ENCODE results near the gene P2RY4. TPM values are rescaled to one million over a fixed set of nuclear protein-coding genes. Genes with fewer than 3 reads are reported as not detected.

Gene P2RY4
- total and polyA plus RNA-seq, 2 of the 13 experiments (the other 11 are each of a cell fraction or from before 2014, with no cell fraction given): 0.07 to 0.49 TPM

- no peak for TF ChIP-seq SP1 (IDR thresholded peaks at IDR 0.05)
- peak; percentile 38; the same call in 1 of the 2 replicates for TF ChIP-seq SP1 (CRISPR knock-in tag; IDR thresholded peaks at IDR 0.05)
- TF ChIP-seq HCFC1 (IDR thresholded peaks at IDR 0.05; ENCODE audit: low read depth, low read length): no peak
- no peak for TF ChIP-seq SMAD1 (CRISPR knock-in tag; IDR thresholded peaks at IDR 0.05; ENCODE audit: borderline replicate concordance, low read depth)
- peak; percentile 88 for TF ChIP-seq HDAC1 (CRISPR knock-in tag; IDR thresholded peaks at IDR 0.05)
- no peak for TF ChIP-seq ZNF589 (CRISPR knock-in tag; conservative IDR thresholded peaks at IDR 0.05)
- TF ChIP-seq TRIM22 (IDR thresholded peaks at IDR 0.05): no peak
- TF ChIP-seq MTF2 (CRISPR knock-in tag; IDR thresholded peaks at IDR 0.05; ENCODE audit: borderline replicate concordance): no peak
- TF ChIP-seq FIP1L1 (IDR thresholded peaks at IDR 0.05; ENCODE audit: borderline replicate concordance, insufficient read depth, low read depth, low read length): no peak
- TF ChIP-seq ZNF879 (CRISPR knock-in tag; IDR thresholded peaks at IDR 0.05): no peak
- TF ChIP-seq MAFK (conservative IDR thresholded peaks at IDR 0.05 in 1 of 2, IDR thresholded peaks at IDR 0.05 in 1 of 2; ENCODE audit: low read length in 2 of 2): no peak
- TF ChIP-seq ZNF567 (CRISPR knock-in tag; IDR thresholded peaks at IDR 0.05; ENCODE audit: borderline replicate concordance): no peak
- TF ChIP-seq TBL1XR1 (IDR thresholded peaks at IDR 0.05; ENCODE audit: borderline replicate concordance, low read length, partially characterized antibody): no peak
- TF ChIP-seq NR2F6 (IDR thresholded peaks at IDR 0.05): no peak
- TF ChIP-seq NR2F6 (CRISPR knock-in tag; IDR thresholded peaks at IDR 0.05): no peak
- TF ChIP-seq ZNF83 (CRISPR knock-in tag; IDR thresholded peaks at IDR 0.05; ENCODE audit: borderline replicate concordance): no peak
- TF ChIP-seq, protein P1, sequence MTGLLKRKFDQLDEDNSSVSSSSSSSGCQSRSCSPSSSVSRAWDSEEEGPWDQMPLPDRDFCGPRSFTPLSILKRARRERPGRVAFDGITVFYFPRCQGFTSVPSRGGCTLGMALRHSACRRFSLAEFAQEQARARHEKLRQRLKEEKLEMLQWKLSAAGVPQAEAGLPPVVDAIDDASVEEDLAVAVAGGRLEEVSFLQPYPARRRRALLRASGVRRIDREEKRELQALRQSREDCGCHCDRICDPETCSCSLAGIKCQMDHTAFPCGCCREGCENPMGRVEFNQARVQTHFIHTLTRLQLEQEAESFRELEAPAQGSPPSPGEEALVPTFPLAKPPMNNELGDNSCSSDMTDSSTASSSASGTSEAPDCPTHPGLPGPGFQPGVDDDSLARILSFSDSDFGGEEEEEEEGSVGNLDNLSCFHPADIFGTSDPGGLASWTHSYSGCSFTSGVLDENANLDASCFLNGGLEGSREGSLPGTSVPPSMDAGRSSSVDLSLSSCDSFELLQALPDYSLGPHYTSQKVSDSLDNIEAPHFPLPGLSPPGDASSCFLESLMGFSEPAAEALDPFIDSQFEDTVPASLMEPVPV (CRISPR knock-in tag; IDR thresholded peaks at IDR 0.05): 0 out of 2 replicates have a peak, but pooled peaks have one; percentile 31
- no peak for TF ChIP-seq ZNF230 (CRISPR knock-in tag; IDR thresholded peaks at IDR 0.05)
- TF ChIP-seq HOMEZ (CRISPR knock-in tag; IDR thresholded peaks at IDR 0.05; ENCODE audit: low read depth): no peak
- no peak for TF ChIP-seq ZNF430 (CRISPR knock-in tag; IDR thresholded peaks at IDR 0.05)
- peak; percentile 78 for TF ChIP-seq POLR2AphosphoS5 (IDR thresholded peaks at IDR 0.05; ENCODE audit: low read depth, low read length)
- no peak for TF ChIP-seq HHEX (CRISPR knock-in tag; IDR thresholded peaks at IDR 0.05)
- TF ChIP-seq ZSCAN20 (CRISPR knock-in tag; IDR thresholded peaks at IDR 0.05; ENCODE audit: borderline replicate concordance): no peak
- TF ChIP-seq SIX4 (CRISPR knock-in tag; IDR thresholded peaks at IDR 0.05): no peak
- peak; percentile 97; the same call in 1 of the 2 replicates for TF ChIP-seq SIN3A (IDR thresholded peaks at IDR 0.05; ENCODE audit: borderline replicate concordance, low read depth, low read length)
- 0 out of 2 replicates have a peak, but pooled peaks have one; percentile 32 for TF ChIP-seq MXD4 (CRISPR knock-in tag; IDR thresholded peaks at IDR 0.05)
- TF ChIP-seq SIX1 (CRISPR knock-in tag; IDR thresholded peaks at IDR 0.05; ENCODE audit: borderline replicate concordance): no peak
- TF ChIP-seq EEA1 (CRISPR knock-in tag; IDR thresholded peaks at IDR 0.05; ENCODE audit: borderline replicate concordance): no peak
These were observed 30.1 kb upstream of the P2RY4 start, which contains the start of the genes KIF4A and PDZD11 (continued) for GRCh38 chrX:70289793-70290770.

All from HepG2 (cell line).